HepG2 (cell line): ENCODE measurements around the gene UNC5A. TPM values are rescaled to one million over a fixed set of nuclear protein-coding genes. Genes with fewer than 3 reads are reported as not detected.

Source experiments
- ATAC-seq: fragments of 200-7000 bp; cut with Tn5 transposase; 3 replicates; pipeline ENCODE4 v1.9.1; 2020; ENCODE audit warnings: mild to moderate bottlenecking, moderate library complexity
- BruUV-seq: library from RNA; stranded (reverse); fragments of 400-500 nt; replicated peaks from 2 replicates; lab custom pipeline; 2021; lab: Mats Ljungman, UMichigan
- CTCF ChIA-PET: fragments of 300-600 bp; formaldehyde crosslinking; extraction: SDS; loops from one replicate; lab custom pipeline; 2021; ENCODE audit warnings: low total read pairs, inconsistent platforms, low intra/inter-chr PET ratio; lab: Yijun Ruan, JAX
- POLR2A ChIA-PET: fragments of 350-600 bp; sonication (Branson Sonifier 250); formaldehyde crosslinking; loops from one replicate; lab custom pipeline; 2020; ENCODE audit warnings: antibody characterized with exemption, inconsistent platforms; lab: Yijun Ruan, JAX
- DNase-seq: peaks from one replicate; pipeline ENCODE4 v3.0.0-alpha.2; 2015; ENCODE audit warnings: low spot score
- FAIRE-seq: peaks from 3 replicates; lab custom pipeline; 2011; peaks lifted over from hg19 to GRCh38; lab: Jason Lieb, UNC
- H2AFZ ChIP-seq: one replicate; pipeline ENCODE4 v1.6.1; 2011; ENCODE audit warnings: low read length, inconsistent platforms
- H3K27ac ChIP-seq: fragments of 300-600 bp; 3 replicates; pipeline ENCODE4 v1.8.0; 2011; ENCODE audit warnings: mixed run types, mild to moderate bottlenecking, mixed read lengths, low read length, inconsistent platforms; ENCODE audit not compliant: insufficient read depth; ENCODE audit errors: extremely low read length
- H3K27me3 ChIP-seq, 2 experiments: fragments of 200-600 bp in 1 of 2; 2 replicates in 1 of 2; 3 replicates in 1 of 2; pipeline versions ENCODE4 v1.6.0 to v1.8.0; 2011; ENCODE audit warnings: low read length in 2 of 2, mild to moderate bottlenecking in 2 of 2, moderate library complexity in 2 of 2, inconsistent platforms in 1 of 2; ENCODE audit not compliant: insufficient read depth in 2 of 2, control insufficient read depth in 1 of 2
- H3K36me3 ChIP-seq, 2 experiments: fragments of 200-600 bp in 1 of 2; replicated peaks in 1 of 2; 2 replicates in 1 of 2; 3 replicates in 1 of 2; pipeline versions ENCODE4 v1.5.1 to v1.8.0; 2011; ENCODE audit warnings: low read length in 2 of 2, inconsistent platforms in 1 of 2; ENCODE audit not compliant: insufficient read depth in 2 of 2, control insufficient read depth in 1 of 2
- H3K4me1 ChIP-seq: 2 replicates; pipeline ENCODE4 v1.5.1; 2012; ENCODE audit warnings: low read length, inconsistent platforms; ENCODE audit not compliant: insufficient read depth
- H3K4me2 ChIP-seq: 2 replicates; pipeline ENCODE4 v1.6.0; 2011; ENCODE audit warnings: low read depth, low read length, inconsistent platforms
- H3K4me3 ChIP-seq, 3 experiments: fragments of 200-600 bp in 1 of 3; sonication (generic), shearing (Covaris generic) in 1 of 3; replicated peaks in 1 of 3; 2 replicates each; pipeline ENCODE4 v1.5.1; 2011 to 2016; ENCODE audit warnings: low read length in 3 of 3, inconsistent platforms in 2 of 3, low read depth in 2 of 3, mild to moderate bottlenecking in 2 of 3, control low read depth in 1 of 3, mixed read lengths in 1 of 3; ENCODE audit not compliant: insufficient read depth in 1 of 3
- H3K79me2 ChIP-seq: one replicate; pipeline ENCODE4 v1.6.1; 2011; ENCODE audit warnings: low read length, inconsistent platforms; ENCODE audit not compliant: insufficient read depth
- H3K9ac ChIP-seq: 2 replicates; pipeline ENCODE4 v1.6.0; 2011; ENCODE audit warnings: mild to moderate bottlenecking, low read depth, low read length, inconsistent platforms; ENCODE audit not compliant: insufficient read depth
- H3K9me3 ChIP-seq: 2 replicates; pipeline ENCODE4 v1.5.1; 2012; ENCODE audit warnings: mild to moderate bottlenecking, low read length
- H4K20me1 ChIP-seq: 2 replicates; pipeline ENCODE4 v1.6.0; 2011; ENCODE audit warnings: inconsistent platforms, mild to moderate bottlenecking, low read length, moderate library complexity; ENCODE audit not compliant: insufficient read depth
- GRHL1 ChIP-seq: sonication (generic); formaldehyde crosslinking; conservative IDR thresholded peaks from 2 replicates; pipeline ENCODE4 v1.8.0; 2022; ENCODE audit warnings: missing genetic modification reagents
- KAT8 ChIP-seq: IDR thresholded peaks from 2 replicates; pipeline ENCODE4 v1.6.1; 2016; ENCODE audit warnings: missing genetic modification reagents, missing compliant biosample characterization
- MAFF ChIP-seq: IDR thresholded peaks from 2 replicates; pipeline ENCODE4 v1.6.1; 2011; ENCODE audit warnings: low read depth, low read length, improper control_type of control experiment
- MAFK ChIP-seq, 2 experiments: IDR thresholded peaks in 1 of 2; conservative IDR thresholded peaks in 1 of 2; 2 replicates each; pipeline ENCODE4 v1.6.1; 2011; ENCODE audit warnings: improper control_type of control experiment in 2 of 2, low read length in 2 of 2
- THAP9 ChIP-seq: sonication (generic); formaldehyde crosslinking; IDR thresholded peaks from 2 replicates; pipeline ENCODE4; 2020; ENCODE audit warnings: missing genetic modification reagents, mild to moderate bottlenecking, borderline replicate concordance
- XRCC5 ChIP-seq: fragments of 200-400 bp; formaldehyde crosslinking; optimal IDR thresholded peaks from 2 replicates; pipeline ENCODE3; 2017; ENCODE audit warnings: mild to moderate bottlenecking, low read length
- ZBTB10 ChIP-seq: sonication (generic); formaldehyde crosslinking; IDR thresholded peaks from 2 replicates; pipeline ENCODE4 v1.4.0; 2020; ENCODE audit warnings: missing genetic modification reagents, borderline replicate concordance
- ZBTB21 ChIP-seq: sonication (generic); formaldehyde crosslinking; IDR thresholded peaks from 2 replicates; pipeline ENCODE4 v1.4.0; 2020; ENCODE audit warnings: missing genetic modification reagents
- ZNF768 ChIP-seq: sonication (generic); formaldehyde crosslinking; IDR thresholded peaks from 2 replicates; pipeline ENCODE4 v1.4.0; 2020; ENCODE audit warnings: missing genetic modification reagents
- WGBS: methylation state at CpG from one replicate; pipeline ENCODE4 v1.1.6; 2017; ENCODE audit warnings: low lambda C conversion rate; 5-methylcytosine and 5-hydroxymethylcytosine counted together
- in situ Hi-C: cut with HindIII; loops from 2 replicates; pipeline ENCODE4 v1.10.0; 2017; ENCODE audit warnings: low pct_unique_long_range_greater_than_20kb; ENCODE audit not compliant: extremely low pct_ligation_motif_present
- intact Hi-C: fragments of 100-400 bp; cut with micrococcal nuclease; formaldehyde crosslinking; loops from one replicate; pipeline ENCODE4 v1.10.0; 2022; ENCODE audit not compliant: unreplicated experiment
- polyA plus RNA-seq, 8 experiments: library from polyadenylated mRNA; depleted of rRNA in 3 of 8; stranded (reverse) in 7 of 8; unstranded in 1 of 8; fragments of >200 nt; fragmentation: Illumina TruSeq in 4 of 8; extraction: Trizol in 4 of 8; gene quantifications; 2 replicates each; pipeline versions ENCODE4 v1.2.1 to v1.2.3, GENCODE V29; 2011 to 2016; ENCODE audit warnings: low read depth in 4 of 8, missing spikeins in 1 of 8, mixed read lengths in 1 of 8; ENCODE audit not compliant: insufficient read depth in 1 of 8
- total RNA-seq, 5 experiments: library from RNA; depleted of rRNA; stranded (reverse); fragments of >200 nt; fragmentation: Illumina TruSeq; extraction: Trizol; gene quantifications; 2 replicates each; pipeline ENCODE4 v1.2.3, GENCODE V29; 2016; ENCODE audit warnings: low read depth in 1 of 5

Gene UNC5A
- total and polyA plus RNA-seq, 2 of the 13 experiments (the other 11 are each of a cell fraction or from before 2014, with no cell fraction given): not detected

GRCh38 chr5:176851380-176851779, 41.0 kb downstream of the UNC5A start:
- CTCF ChIA-PET: no interaction called here
- intact Hi-C loops: no loop called here

GRCh38 chr5:176851871-176852658, 41.7 kb downstream of the UNC5A start:
- no peak for FAIRE-seq
- no peaks in the 10 kb centered on the region for H3K4me1 ChIP-seq
- DNase-seq: no peak
- intact Hi-C loops (no loop called here), in situ Hi-C loops (no loop called here)
- no peak for ATAC-seq
- no peak overlapping the region for H3K9ac ChIP-seq
- BruUV-seq: no TSS peak
- 19% methylated on average over 15 of the region's 17 CpGs for WGBS
- no peaks in the 10 kb centered on the region for H3K79me2 ChIP-seq
- H4K20me1 ChIP-seq: no peaks in the 10 kb centered on the region
- no peaks in the 10 kb centered on the region for H3K9me3 ChIP-seq
- peaks cover 12 to 84% of the 10 kb centered on the region in 2 experiments; a peak in 4 of 5 replicates for H3K27me3 ChIP-seq
- no peak overlapping the region for H3K4me3 ChIP-seq
- CTCF ChIA-PET: no interaction called here
- no peak overlapping the region for H3K4me2 ChIP-seq
- POLR2A ChIA-PET: no interaction called here
- H3K36me3 ChIP-seq: no peaks in the 10 kb centered on the region
- H2AFZ ChIP-seq: no peak overlapping the region
- no peak overlapping the region for H3K27ac ChIP-seq
- TF ChIP-seq KAT8 (CRISPR knock-in tag) (no peak), ZBTB10 (CRISPR knock-in tag) (no peak), XRCC5 (no peak), GRHL1 (CRISPR knock-in tag) (no peak), THAP9 (no peak), ZNF768 (CRISPR knock-in tag) (peak; percentile 83)

More at GRCh38 chr5:176851380-176851779, 41.0 kb downstream of the UNC5A start:
- no peak overlapping the region for H3K4me3 ChIP-seq
- 69% methylated on average over 8 of the region's 12 CpGs for WGBS
- no peak for FAIRE-seq
- H2AFZ ChIP-seq: no peak overlapping the region
- POLR2A ChIA-PET: no interaction called here
- H3K36me3 ChIP-seq: no peaks in the 10 kb centered on the region
- H3K4me2 ChIP-seq: no peak overlapping the region
- no peak for ATAC-seq
- H3K9ac ChIP-seq: no peak overlapping the region
- BruUV-seq: no TSS peak
- H3K27me3 ChIP-seq: peaks cover 12 to 82% of the 10 kb centered on the region in 2 experiments; a peak in 4 of 5 replicates
- H3K79me2 ChIP-seq: no peaks in the 10 kb centered on the region
- H3K27ac ChIP-seq: no peak overlapping the region
- no peaks in the 10 kb centered on the region for H3K9me3 ChIP-seq
- H4K20me1 ChIP-seq: no peaks in the 10 kb centered on the region
- in situ Hi-C loops: no loop called here
- 0 out of 2 replicates have a peak, but pooled peaks cover 6% of the 10 kb centered on the region for H3K4me1 ChIP-seq
- DNase-seq: no peak
- TF ChIP-seq MAFF (peak; percentile 77), MAFK (conservative IDR thresholded peaks at IDR 0.05 in 1 of 2, IDR thresholded peaks at IDR 0.05 in 1 of 2; ENCODE audit: low read length in 2 of 2) (peak; percentile 79 to 85), ZBTB21 (CRISPR knock-in tag) (no peak)
- TF ChIP-seq, all 625 proteins: peak for 2
